Epithelial cell of prostate (primary cell): ENCODE results near the gene LSM7.

Experiments
- DNase-seq: peaks from one replicate; pipeline ENCODE4 v3.0.0-alpha.2; 2011; ENCODE audit warnings: low read depth, low spot score
- H3K27ac ChIP-seq: fragments of 450-650 bp; 2 replicates; pipeline ENCODE4 v1.5.1; 2017; ENCODE audit warnings: mild to moderate bottlenecking

The LSM7 gene

DNA sequence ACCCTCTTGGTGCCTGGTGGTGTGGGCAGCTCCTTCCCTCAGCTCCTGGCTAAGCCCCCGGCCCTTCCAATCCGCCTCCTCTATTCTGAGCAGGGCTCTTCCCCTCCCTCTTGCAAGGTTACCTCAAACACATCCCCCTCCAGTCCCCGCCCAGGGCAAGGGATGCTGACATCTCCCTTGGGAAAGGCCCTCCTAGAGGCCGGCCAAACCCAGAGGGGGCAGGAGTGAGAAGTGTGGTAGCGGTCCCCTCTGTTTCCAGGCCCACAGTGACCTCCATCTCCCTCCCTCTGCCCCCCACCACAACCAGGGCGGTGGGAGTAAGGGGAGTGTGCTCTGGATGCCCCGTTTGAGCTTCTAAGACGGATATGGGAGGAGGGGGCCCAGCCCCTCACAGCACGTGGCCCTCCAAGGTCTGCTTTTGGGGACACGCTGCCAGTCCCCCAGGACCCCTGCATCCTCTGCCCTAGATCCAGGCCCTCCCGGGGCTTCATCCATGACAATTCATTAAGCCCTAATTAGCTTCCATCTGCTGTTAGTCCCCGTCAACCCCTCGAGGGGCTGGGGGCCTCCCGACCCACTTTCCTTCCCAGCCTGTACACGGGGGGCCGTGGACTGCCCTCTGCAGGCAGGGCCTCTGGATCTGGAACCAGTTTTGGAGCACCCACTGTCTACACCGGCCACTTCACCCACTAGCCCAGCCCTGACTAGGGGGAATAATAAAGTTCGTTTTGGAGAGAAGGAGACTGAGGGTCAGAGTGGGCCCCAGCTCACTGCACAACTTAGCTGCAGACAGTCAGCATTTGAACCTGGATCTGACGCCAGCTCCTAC lies 22.7 kb downstream of the LSM7 start:
- DNase-seq, result no peak

DNA sequence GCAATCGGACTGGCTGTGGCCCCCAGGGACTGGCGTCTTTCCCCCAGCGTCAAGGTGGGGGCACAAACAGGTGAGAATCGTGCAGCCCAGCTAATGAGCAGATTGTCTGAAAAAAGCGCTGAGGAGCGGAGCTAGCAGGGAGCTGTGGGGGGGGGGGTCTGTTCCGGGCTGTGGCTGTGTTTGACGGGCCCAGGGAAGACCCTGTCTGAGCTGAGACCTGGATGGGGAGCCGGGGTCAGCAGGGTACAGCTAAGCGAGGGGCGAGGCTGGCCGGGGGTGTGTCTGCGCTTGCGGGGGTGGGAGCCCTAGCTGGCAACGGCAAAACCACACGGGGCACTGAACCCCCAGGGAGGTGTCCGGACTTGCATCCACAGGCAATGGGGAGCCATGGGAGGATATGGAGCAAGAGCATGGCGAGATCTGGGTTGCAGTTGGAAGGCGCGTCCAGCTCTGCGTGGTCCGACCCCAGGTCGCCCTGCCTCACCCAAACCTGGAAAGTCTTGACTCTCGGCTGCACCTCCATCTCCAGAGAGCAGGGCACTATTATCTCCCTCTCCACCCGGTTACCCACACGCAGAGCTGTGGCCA lies 25.1 kb downstream of the LSM7 start:
- H3K27ac ChIP-seq, result no peak overlapping the region
- no peak for DNase-seq

More for the DNA sequence above, 22.7 kb downstream of the LSM7 start:
- no peak overlapping the region for H3K27ac ChIP-seq

DNA sequence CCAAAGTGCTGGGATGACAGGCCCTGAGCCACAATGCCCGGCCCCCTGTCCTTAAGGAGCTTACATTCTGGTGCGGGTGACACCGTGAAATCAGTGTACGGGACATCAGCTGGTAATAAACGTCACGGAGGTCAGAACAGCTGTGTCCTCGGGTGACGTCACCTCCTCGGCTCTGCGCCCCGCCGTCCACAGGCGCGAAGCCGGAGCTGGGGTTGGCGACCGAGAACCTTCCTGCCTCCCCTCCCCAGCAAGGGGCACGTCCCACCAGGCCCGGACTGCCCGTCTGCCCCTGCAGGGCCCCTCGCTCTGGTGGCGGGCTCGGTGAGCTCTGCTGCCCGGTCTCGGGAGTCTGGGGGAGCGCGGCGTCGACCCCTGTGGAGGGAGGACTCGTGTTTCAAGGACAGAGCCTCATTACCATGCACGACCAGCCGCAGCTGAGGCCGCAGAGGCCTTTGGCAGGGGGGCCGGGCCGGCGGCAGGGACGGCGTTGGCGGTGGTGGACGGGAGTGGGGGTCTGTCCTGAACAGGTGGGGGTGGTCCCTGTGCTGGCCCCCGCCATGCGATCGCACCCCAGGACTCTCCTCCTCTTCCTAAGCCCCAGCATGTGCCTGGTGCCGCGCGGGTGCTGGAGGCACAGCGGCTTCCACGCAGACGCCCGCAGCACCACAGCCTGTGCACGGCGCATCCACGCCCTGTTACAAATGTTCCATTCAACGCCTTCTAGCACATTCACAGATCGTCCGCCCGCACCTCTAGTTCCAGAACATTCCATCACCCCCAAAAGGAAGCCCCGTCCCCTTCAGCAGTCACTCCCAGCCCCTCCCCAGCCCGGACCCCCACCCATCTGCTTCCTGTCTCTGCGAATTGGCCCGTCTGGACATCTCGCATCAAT lies 25.8 kb downstream of the LSM7 start:
- DNase-seq, result no peak

DNA sequence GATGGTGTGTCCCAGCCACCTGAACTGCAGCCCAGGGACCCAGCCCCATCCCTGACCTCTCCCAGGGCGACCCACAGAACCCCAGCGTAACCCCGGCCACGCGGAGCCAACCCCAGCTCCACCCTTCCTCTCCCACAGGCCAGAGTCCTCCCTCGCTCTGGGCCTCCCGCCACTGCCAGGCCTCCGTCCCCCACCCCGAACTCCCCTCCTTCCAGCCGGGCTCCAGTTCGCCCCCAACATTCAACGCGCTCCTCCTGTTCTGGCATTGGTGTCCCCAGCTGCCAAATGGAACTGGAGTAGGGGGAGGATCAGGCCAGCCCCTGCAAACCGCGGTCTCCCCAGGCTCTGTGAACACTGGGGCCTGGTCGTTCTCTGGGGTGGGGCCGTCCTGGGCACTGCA lies 27.9 kb downstream of the LSM7 start:
- H3K27ac ChIP-seq, result no peak overlapping the region
- DNase-seq, result no peak

More for the DNA sequence above, 25.8 kb downstream of the LSM7 start:
- no peak overlapping the region for H3K27ac ChIP-seq

DNA sequence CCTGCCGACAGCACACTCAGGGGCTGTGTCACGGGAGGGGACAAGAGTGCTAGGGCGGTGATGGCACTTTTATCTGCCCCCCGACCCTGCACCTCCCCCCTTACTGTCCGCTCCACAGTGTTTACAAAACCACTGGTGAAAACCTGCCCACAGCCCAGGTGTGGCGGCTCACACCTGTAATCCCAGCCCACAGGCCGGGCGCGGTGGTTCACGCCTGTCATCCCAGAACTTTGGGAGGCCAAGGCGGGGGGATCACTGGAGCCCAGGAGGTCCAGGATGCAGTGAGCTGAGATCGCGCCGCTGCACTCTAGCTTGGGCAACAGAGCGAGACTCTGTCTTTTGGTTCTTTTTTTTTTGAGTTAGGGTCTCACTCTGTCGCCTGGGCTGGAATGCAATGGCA lies 32.2 kb downstream of the LSM7 start:
- no peak for DNase-seq
- no peak overlapping the region for H3K27ac ChIP-seq

DNA sequence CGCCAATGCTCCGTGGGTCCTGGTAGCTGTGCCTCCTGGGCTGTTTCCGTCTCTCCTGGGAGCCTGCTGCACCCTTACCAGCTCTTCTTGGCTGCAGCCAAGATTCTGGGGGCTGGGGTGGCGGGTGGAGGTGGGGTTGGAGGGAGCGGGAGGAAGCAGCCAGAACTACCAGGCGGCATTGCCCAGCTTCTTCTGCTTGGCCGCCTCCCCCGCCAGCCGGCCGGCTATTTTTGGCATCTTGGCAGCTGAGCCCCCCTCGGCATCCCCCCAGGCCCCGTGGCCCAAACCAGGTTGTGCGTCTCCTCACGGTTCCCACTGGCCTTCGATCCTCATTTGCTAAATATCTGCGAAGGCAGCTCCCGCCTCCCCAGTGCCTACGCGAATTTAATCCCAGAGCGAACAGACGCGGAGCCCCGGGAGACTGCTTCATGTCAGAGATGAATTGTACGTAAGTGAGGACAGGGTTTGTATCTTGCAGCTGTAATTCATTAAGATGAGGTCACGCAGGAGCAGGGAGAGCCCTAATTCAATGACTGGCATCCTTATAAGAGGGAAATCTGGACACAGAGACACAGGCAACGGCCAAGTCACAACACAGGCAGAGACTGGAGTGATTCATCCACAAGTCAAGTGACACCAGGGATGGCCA lies 33.6 kb downstream of the LSM7 start:
- DNase-seq, result no peak
- no peak overlapping the region for H3K27ac ChIP-seq

DNA sequence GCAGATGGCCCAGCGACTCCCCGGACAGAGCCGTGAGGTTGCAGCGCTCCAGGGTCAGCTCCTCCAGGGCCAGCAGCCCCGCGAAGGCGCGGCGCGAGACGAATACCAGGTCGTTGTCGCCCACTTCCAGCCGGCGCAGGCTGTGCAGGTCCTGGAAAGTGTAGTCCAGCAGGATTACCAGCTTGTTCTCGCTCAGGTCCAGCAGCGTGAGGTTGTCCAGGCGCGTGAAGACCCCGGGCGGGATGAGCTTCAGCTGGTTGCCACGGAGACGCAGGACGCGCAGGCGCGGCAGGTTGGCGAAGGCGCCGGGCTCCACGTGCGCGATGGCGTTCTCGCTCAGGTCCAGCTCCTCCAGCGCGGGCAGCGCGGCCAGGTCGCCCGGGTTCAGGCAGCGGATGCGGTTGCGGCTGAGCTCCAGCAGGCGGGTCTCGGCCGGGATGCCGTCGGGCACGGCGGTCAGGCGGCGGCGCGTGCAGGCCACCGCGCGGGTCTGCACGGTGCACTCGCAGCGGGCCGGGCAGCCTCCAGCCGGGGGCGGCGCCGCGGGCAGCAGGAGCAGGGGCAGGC lies 37.1 kb downstream of the LSM7 start:
- no peak for DNase-seq

DNA sequence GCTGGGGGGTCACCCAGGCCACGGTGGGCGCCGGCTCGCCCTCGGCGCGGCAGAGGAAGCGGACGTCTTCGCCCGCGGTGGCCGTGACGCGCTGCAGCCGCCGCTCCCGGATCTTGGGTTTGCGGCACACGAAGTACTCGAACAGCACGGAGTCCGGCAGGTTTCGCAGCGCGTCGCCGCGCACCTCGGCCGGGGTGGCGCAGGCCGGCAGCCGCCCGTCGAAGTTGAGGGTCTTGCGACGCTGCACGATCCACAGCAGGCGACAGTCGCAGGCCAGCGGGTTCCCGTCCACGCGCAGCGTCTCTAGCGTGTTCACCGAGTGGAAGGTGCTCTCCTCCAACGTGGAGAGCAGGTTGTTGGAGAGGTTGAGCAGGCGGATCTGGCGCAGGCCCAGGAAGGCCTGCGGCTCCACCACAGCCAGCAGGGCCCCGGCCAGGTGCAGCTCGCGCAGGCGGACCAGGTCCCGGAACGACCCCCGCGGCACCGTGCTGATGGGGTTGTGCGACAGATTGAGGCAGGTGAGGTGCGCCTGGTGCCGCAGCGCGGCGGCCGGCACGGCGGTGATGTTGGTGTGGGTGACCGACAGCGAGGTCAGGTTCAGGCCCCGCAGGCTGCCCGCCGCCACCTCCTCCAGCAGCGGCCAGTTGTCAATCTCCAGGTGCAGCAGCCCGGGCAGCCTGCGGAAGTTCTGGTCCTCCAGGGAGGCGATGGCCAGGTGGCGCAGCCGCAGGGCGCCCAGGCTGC lies 37.8 kb downstream of the LSM7 start:
- H3K27ac ChIP-seq, result no peak overlapping the region
- no peak for DNase-seq

More for the DNA sequence above, 37.1 kb downstream of the LSM7 start:
- no peak overlapping the region for H3K27ac ChIP-seq

DNA sequence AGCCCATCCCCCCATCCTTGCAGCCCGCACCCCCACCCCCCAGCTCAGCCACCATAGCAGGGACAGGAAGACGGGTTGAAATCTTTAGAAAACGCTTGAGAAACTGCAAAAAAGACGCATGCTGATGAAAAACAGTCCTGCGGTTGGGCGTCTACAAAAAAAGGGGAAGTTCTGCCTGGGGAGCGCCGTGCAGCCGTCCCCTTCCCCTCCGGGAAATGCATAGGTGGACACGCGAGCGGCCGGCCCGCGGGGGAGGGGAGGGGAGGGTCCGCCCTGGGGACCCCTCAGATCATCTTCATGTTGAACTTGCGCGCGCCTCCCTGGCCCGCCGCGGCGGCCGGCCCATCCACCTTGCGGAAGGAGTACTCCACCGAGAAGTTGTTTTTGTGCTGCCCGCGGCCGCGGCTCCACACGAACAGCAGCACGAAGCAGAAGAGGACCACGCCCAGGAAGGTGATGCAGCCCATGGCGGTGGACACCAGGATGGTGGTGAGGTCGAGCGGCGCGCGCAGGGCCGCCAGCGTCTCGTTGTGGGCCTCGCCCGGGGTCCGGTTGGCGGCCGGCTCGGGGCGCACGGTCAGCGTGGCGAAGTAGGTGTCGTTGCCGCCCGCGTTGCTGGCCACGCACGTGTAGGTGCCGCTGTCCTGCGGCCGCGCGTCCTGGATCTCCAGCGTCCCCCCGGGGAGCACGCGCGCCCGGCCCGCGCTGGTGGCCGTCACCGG lies 38.5 kb downstream of the LSM7 start:
- no peak for DNase-seq
- no peak overlapping the region for H3K27ac ChIP-seq

DNA sequence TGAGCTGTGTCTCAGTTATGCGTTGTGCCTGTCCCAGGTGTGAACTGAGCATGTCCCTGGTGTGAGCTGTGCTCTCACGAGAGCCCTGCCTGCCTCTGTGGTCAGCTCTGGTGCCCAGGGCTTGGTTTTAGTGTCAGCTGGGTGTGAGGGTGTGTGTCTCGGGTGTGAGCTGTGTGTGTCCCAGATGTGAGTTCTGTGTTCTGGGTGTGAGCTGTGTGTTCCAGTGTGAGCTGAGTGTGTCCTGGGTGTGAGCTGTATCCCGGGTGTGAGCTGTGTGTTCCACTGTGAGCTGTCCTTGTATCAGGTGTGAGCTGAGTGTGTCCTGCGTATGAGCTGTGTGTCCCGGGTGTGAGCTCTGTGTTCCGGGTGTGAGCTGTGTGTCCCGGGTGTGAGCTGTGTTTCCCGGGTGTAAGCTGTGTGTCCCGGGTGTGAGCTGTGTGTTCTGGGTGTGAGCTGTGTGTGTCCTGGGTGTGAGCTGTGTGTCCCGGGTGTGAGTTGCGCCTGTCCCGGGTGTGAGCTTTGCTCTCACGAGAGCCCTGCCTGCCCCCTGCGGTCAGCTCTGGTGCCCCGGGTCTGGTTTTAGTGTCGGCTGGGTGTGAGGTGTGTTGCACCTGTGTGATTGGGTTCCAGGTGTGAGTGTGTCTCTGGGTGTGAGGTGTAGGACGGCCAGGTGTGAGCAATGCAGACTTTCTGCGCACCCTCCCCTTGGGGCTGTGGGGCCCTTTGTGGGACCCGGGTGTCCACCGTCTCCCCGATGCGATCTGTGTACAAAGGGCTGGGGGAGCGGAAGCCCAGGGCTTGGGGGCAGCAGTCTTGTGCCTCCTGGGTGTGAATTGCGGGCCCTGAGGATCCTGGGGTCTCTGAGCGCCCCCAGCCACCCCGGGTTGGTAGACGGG lies 39.3 kb downstream of the LSM7 start:
- no peak for DNase-seq
- no peak overlapping the region for H3K27ac ChIP-seq

DNA sequence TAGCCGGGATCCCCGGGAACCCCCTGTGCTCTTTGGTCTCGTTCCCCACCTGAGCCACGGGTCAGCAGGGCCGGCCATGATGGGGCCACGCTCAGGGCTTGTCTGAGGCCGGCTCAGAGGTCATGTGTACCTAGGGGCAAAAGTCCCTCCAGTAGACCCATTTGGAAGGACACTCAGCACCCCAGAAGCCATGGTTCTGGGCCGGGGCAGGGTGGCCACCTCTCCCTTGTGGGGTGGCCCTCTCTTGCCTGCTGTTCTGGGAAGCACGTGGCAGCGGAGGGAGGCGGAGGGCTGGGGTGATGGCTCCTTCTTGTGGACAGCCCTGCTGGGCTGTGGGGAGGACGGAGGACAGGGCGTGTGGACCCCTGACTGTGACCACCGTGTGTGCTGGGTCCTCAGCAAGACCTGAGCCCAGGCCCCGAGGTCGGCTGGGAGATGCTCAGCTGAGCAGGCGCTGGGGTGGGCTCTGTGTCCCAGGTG lies 40.0 kb downstream of the LSM7 start:
- DNase-seq, result no peak
- no peak overlapping the region for H3K27ac ChIP-seq

DNA sequence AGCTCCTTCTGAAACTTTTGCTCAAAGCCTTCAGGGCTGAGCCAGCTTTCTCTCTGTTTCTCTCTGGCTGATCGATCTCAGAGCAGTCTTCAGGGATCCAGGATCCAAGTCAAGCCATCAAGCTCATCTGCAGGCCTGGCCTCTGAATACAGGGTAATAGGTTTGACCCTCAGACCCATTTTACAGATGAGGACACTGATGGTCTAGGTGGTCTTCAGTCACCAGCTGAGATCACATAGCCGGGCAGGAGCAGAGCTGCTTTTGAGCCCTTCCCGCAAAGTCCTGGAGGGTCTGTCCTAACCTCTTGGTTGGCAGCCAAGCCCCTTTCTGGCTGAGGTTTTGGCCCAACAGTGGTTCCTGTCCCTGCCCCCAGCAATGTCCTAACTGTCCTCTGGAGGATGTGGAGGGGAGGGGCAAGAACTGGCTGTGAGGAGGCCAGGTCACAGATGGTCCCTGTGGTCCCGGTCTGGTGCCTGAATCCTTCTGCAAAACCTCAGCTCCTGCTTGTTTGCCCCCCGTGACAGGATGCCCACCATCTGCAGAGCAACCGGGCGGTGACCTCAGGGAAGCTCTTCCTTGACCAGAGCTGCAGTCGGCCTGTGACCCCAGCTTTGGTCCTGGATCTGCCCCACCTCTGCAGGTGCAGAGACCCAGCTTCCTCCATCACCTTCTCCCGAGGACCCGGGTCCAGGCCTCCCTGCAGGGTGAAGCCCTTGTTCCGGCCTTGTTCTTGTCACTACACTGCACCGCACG lies 40.6 kb downstream of the LSM7 start:
- H3K27ac ChIP-seq, result no peak overlapping the region
- DNase-seq, result no peak

DNA sequence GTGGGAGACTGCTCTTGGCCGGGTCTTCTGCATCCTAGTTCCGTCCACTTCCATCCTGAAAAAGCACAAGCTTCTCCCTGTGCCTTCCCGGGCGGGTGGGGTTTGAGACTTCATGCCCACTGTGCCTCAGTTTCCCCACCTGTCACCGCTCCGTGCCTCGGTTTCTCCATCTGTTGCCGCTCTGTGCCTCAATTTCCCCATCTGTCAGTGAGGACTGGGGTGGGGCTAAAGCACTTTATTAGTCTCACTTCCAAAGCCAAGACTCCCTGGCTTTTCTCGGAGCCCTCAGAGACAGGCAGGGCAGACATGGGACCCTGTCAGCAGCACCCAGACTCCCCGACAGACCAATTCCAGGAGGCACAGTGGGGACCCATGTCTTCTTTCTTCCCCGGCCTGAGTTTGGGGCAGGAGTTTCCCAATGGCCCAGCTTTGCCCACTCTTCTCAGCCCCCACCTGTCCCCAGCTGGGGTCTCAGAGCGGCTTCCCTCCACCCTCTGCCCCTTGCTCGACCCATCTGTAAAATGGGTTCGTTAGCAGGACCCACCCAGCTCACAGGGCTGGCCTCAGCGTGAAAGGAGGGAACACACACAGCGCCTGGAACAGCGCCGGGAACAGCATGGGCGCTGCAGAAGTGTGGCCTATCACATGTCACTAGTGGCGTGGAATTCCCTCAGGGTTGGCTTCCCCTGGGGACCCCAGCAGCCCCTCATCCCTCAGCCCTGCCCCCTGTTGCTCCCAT lies 41.8 kb downstream of the LSM7 start:
- no peak for DNase-seq
- H3K27ac ChIP-seq, result no peak overlapping the region

DNA sequence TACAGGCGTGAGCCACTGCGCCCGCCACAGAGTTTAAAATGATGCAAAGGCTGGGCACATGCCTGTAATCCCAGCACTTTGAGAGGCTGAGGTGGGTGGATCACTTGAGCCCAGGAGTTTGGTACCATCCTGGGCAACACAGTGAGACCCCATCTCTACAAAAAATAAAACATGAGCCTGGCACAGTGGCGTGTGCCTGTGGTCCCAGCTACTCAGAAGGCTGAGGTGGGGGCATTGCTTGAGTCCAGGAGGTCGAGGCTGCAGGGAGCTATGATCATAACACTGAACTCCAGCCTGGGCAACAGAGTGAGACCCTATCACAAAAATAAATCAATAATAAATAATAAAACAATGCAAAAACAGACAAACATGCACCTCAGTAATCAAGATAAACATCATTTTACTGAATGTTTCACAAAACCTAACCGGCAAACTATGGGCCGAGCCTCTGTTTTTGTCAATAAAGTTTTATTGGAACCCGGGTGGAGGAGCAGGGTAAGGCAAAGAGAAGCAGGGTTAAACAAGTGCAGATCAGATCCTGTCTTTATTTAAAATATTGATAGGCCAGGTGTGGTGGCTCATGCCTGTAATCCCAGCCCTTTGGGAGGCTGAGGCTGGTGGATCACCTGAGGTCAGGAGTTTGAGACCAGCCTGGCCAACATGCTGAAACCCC lies 44.4 kb downstream of the LSM7 start:
- no peak overlapping the region for H3K27ac ChIP-seq
- DNase-seq, result no peak

DNA sequence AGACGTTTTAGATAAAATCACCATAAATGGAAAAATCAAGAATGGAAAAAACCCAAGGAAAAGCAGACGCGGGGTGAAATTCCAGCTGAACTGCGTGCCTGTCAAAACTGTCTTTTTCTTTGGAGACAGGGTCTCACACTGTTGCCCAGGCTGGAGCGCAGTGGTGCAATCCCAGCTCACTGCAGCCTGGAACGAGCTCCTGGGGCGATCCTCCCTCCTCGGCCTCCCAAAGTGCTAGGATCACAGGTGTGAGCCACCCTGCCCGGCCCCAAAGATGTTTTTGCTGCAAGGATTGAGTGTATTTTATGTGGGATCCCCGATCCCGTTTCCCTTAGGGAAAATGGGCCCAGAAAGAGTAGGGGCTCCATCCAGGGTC lies 45.5 kb downstream of the LSM7 start:
- no peak for DNase-seq
- no peak overlapping the region for H3K27ac ChIP-seq
